Gastrocnemius medialis (tissue), 4 donors: Measurements from ENCODE around the gene PCGF1.

Experiments
- CTCF ChIP-seq, 5 experiments: fragments of 450-650 bp in 3 of 5; fragments of 200-600 bp in 2 of 5; sonication (generic) in 2 of 5; IDR thresholded peaks in 4 of 5; conservative IDR thresholded peaks in 1 of 5; 1 replicate in 4 of 5; 2 replicates in 1 of 5; pipeline ENCODE4 v1.5.1; 2016 to 2019; ENCODE audit warnings: antibody characterized with exemption in 5 of 5, mild to moderate bottlenecking in 3 of 5, moderate library complexity in 3 of 5
- POLR2A ChIP-seq, 2 donors: fragments of 450-650 bp; IDR thresholded peaks; one replicate each; pipeline ENCODE4 v1.6.1; 2017; ENCODE audit warnings: antibody characterized with exemption in 2 of 2, mild to moderate bottlenecking in 2 of 2, moderate library complexity in 2 of 2

- TF ChIP-seq POLR2A (IDR thresholded peaks at IDR 0.05) (no peak), CTCF (IDR thresholded peaks at IDR 0.05 in 4 of 5, conservative IDR thresholded peaks at IDR 0.05 in 1 of 5) (no peak)
Observed at GRCh38 chr2:74525717-74526648, 18.5 kb upstream of the PCGF1 start, which contains the start of gene DQX1.
